Keratinocyte (primary cell): Measurements from ENCODE around the gene DIAPH2. TPM values are rescaled to one million over a fixed set of nuclear protein-coding genes. Genes with fewer than 3 reads are reported as not detected.

Source experiments
- DNase-seq: peaks from one replicate; pipeline ENCODE4 v3.0.0-alpha.2; 2011; ENCODE audit warnings: low read depth, missing footprints, low spot score
- FAIRE-seq: peaks from 2 replicates; lab custom pipeline; 2011; peaks lifted over from hg19 to GRCh38; lab: Jason Lieb, UNC
- H2AFZ ChIP-seq: 2 replicates; pipeline ENCODE4 v1.6.0; 2012; ENCODE audit warnings: low read length, control low read depth, inconsistent platforms; ENCODE audit not compliant: control insufficient read depth
- H3K27ac ChIP-seq: 2 replicates; pipeline ENCODE4 v1.5.1; 2011; ENCODE audit warnings: low read length; ENCODE audit not compliant: control insufficient read depth, insufficient read depth
- H3K27me3 ChIP-seq: 3 replicates; pipeline ENCODE4 v1.6.0; 2011; ENCODE audit warnings: low read length; ENCODE audit not compliant: control insufficient read depth, insufficient read depth; ENCODE audit errors: extremely low read depth
- H3K36me3 ChIP-seq, 2 experiments: 2 replicates in 1 of 2; 3 replicates in 1 of 2; pipeline ENCODE4 v1.5.1; 2011; ENCODE audit warnings: low read length in 2 of 2, mild to moderate bottlenecking in 1 of 2; ENCODE audit not compliant: control insufficient read depth in 2 of 2, insufficient read depth in 2 of 2; ENCODE audit errors: extremely low read depth in 1 of 2
- H3K4me1 ChIP-seq: 3 replicates; pipeline ENCODE4 v1.5.1; 2011; ENCODE audit warnings: low read length; ENCODE audit not compliant: control insufficient read depth, insufficient read depth; ENCODE audit errors: extremely low read depth
- H3K4me2 ChIP-seq: 3 replicates; pipeline ENCODE4 v1.6.0; 2011; ENCODE audit warnings: low read depth, low read length; ENCODE audit not compliant: control insufficient read depth, insufficient read depth; ENCODE audit errors: extremely low read depth
- H3K4me3 ChIP-seq, 3 experiments: fragments of 200-600 bp in 1 of 3; sonication (generic) in 1 of 3; 2 replicates in 2 of 3; 3 replicates in 1 of 3; pipeline ENCODE4 v1.5.1; 2011 to 2016; ENCODE audit warnings: low read length in 3 of 3, mild to moderate bottlenecking in 3 of 3, control low read depth in 2 of 3, inconsistent platforms in 1 of 3, low read depth in 1 of 3, mixed read lengths in 1 of 3, mixed run types in 1 of 3, moderate library complexity in 1 of 3; ENCODE audit not compliant: control insufficient read depth in 2 of 3, insufficient read depth in 2 of 3; ENCODE audit errors: extremely low read depth in 1 of 3
- H3K79me2 ChIP-seq: 2 replicates; pipeline ENCODE4 v1.6.0; 2012; ENCODE audit warnings: low read length; ENCODE audit not compliant: control insufficient read depth, insufficient read depth
- H3K9ac ChIP-seq: 3 replicates; pipeline ENCODE4 v1.6.0; 2011; ENCODE audit warnings: low read length; ENCODE audit not compliant: control insufficient read depth, insufficient read depth; ENCODE audit errors: extremely low read depth
- H3K9me1 ChIP-seq: 3 replicates; pipeline ENCODE4 v1.6.0; 2011; ENCODE audit warnings: low read length; ENCODE audit not compliant: control insufficient read depth, insufficient read depth; ENCODE audit errors: extremely low read depth
- H3K9me3 ChIP-seq: 2 replicates; pipeline ENCODE4 v1.5.1; 2012; ENCODE audit warnings: low read depth, low read length; ENCODE audit not compliant: control insufficient read depth
- H4K20me1 ChIP-seq: 3 replicates; pipeline ENCODE4 v1.6.0; 2011; ENCODE audit warnings: low read length; ENCODE audit not compliant: control insufficient read depth, insufficient read depth; ENCODE audit errors: extremely low read depth
- CTCF ChIP-seq, 3 experiments: IDR thresholded peaks in 1 of 3; conservative IDR thresholded peaks in 1 of 3; optimal IDR thresholded peaks in 1 of 3; 2 replicates in 2 of 3; 3 replicates in 1 of 3; pipeline versions ENCODE3 to v1.5.1; 2011; ENCODE audit warnings: low read length in 3 of 3, mild to moderate bottlenecking in 3 of 3, moderate library complexity in 2 of 3, control low read depth in 1 of 3, inconsistent platforms in 1 of 3; ENCODE audit not compliant: insufficient read depth in 2 of 3; ENCODE audit errors: extremely low read depth in 1 of 3
- EZH2 ChIP-seq: IDR thresholded peaks from one replicate; pipeline ENCODE4 v1.6.1; 2012; ENCODE audit warnings: inconsistent platforms, mild to moderate bottlenecking, low read length, moderate library complexity
- dilution Hi-C: fragments of 300-500 bp; cut with MboI; formaldehyde crosslinking; loops from one replicate; pipeline ENCODE4 v1.7.0; 2020; ENCODE audit warnings: low sequenced_read_pairs; ENCODE audit not compliant: extremely low pct_ligation_motif_present
- polyA plus RNA-seq, 5 experiments: library from polyadenylated mRNA; depleted of rRNA in 3 of 5; stranded (reverse) in 3 of 5; stranded (forward) in 1 of 5; unstranded in 1 of 5; fragments of >200 nt; gene quantifications; 1 replicate in 1 of 5; 2 replicates in 3 of 5; 3 replicates in 1 of 5; pipeline versions ENCODE4 v1.2.1 to v1.2.3, GENCODE V29; 2011 to 2012; ENCODE audit warnings: missing spikeins in 2 of 5, low read depth in 1 of 5, low replicate concordance in 1 of 5

Gene DIAPH2
- polyA plus RNA-seq, 1 donor (not counting 4 experiments of a cell fraction or from before 2014, with no cell fraction given): 7.4 TPM

- Histone ChIP-seq H3K79me2 (no peaks in the 10 kb centered on the region), H4K20me1 (no peaks in the 10 kb centered on the region), H3K9me1 (no peaks in the 10 kb centered on the region), H3K27ac (no peak overlapping the region), H3K36me3 (no peaks in the 10 kb centered on the region), H3K9me3 (no peaks in the 10 kb centered on the region), H2AFZ (no peak overlapping the region), H3K4me3 (no peak overlapping the region), H3K9ac (no peak overlapping the region), H3K4me1 (no peaks in the 10 kb centered on the region), H3K27me3 (no peaks in the 10 kb centered on the region), H3K4me2 (no peak overlapping the region)
- DNase-seq (no peak), FAIRE-seq (no peak)
- dilution Hi-C loops: no loop called here
- TF ChIP-seq EZH2 (no peak), CTCF (optimal IDR thresholded peaks at IDR 0.05 in 1 of 3, IDR thresholded peaks at IDR 0.05 in 1 of 3, conservative IDR thresholded peaks at IDR 0.05 in 1 of 3; ENCODE audit: extremely low read depth in 1 of 3, insufficient read depth in 2 of 3, low read length in 3 of 3) (no peak)
Measured at GRCh38 chrX:97474933-97475332, 790.3 kb downstream of the DIAPH2 start.

- Histone ChIP-seq H3K4me1 (no peaks in the 10 kb centered on the region), H3K27me3 (no peaks in the 10 kb centered on the region), H3K4me2 (no peak overlapping the region), H3K9me1 (no peaks in the 10 kb centered on the region), H3K36me3 (no peaks in the 10 kb centered on the region), H2AFZ (no peak overlapping the region), H3K27ac (no peak overlapping the region), H3K9me3 (no peaks in the 10 kb centered on the region), H3K9ac (no peak overlapping the region), H3K4me3 (no peak overlapping the region), H4K20me1 (no peaks in the 10 kb centered on the region), H3K79me2 (no peaks in the 10 kb centered on the region)
- TF ChIP-seq EZH2: no peak
- no peak for TF ChIP-seq CTCF (optimal IDR thresholded peaks at IDR 0.05 in 1 of 3, IDR thresholded peaks at IDR 0.05 in 1 of 3, conservative IDR thresholded peaks at IDR 0.05 in 1 of 3; ENCODE audit: extremely low read depth in 1 of 3, insufficient read depth in 2 of 3, low read length in 3 of 3)
- FAIRE-seq (no peak), DNase-seq (no peak)
- dilution Hi-C loops: no loop called here
Measured at GRCh38 chrX:97479106-97479890, 794.7 kb downstream of the DIAPH2 start.
